Measurements from ENCODE around the gene HAPLN3.

DNA sequence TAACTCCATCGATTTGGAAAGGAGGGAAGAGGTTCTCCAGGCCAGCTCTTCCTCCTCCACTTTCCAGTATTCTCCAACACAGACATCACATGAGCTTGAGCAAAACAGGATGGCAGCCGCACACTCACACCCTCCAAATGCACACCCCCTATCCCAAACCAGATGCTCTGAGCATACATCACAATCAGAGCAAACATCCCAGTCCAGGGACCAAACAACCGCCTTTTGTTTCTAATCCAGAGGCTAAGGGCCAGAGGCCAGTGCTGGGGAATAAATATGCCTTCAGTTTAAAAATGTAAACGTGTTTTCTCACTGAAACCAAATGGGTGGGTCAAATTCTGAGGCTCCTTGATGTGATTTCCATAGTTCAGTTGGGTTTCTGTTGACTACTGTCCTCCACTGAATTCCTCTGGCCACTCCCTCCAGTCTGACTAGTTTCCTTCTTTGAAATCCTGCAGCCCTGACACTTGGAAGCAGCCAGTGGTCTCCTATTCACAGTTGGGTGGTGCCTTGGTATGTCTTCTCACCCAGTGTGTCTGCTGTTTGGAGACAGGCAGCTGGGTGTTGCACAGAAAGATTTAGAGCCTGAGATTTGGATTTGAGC is 37.0 kb upstream of the HAPLN3 start:
- TF ChIP-seq EP300 (IDR thresholded peaks at IDR 0.05) (no peak), POLR2AphosphoS2 (conservative IDR thresholded peaks at IDR 0.05; ENCODE audit: low read length) (no peak), MAFK (IDR thresholded peaks at IDR 0.05; ENCODE audit: partially characterized antibody) (no peak), BHLHE40 (IDR thresholded peaks at IDR 0.05; ENCODE audit: low read depth, low read length) (no peak), RNF2 (IDR thresholded peaks at IDR 0.05; ENCODE audit: borderline replicate concordance, low read depth) (no peak)
- TF ChIP-seq, protein P1, sequence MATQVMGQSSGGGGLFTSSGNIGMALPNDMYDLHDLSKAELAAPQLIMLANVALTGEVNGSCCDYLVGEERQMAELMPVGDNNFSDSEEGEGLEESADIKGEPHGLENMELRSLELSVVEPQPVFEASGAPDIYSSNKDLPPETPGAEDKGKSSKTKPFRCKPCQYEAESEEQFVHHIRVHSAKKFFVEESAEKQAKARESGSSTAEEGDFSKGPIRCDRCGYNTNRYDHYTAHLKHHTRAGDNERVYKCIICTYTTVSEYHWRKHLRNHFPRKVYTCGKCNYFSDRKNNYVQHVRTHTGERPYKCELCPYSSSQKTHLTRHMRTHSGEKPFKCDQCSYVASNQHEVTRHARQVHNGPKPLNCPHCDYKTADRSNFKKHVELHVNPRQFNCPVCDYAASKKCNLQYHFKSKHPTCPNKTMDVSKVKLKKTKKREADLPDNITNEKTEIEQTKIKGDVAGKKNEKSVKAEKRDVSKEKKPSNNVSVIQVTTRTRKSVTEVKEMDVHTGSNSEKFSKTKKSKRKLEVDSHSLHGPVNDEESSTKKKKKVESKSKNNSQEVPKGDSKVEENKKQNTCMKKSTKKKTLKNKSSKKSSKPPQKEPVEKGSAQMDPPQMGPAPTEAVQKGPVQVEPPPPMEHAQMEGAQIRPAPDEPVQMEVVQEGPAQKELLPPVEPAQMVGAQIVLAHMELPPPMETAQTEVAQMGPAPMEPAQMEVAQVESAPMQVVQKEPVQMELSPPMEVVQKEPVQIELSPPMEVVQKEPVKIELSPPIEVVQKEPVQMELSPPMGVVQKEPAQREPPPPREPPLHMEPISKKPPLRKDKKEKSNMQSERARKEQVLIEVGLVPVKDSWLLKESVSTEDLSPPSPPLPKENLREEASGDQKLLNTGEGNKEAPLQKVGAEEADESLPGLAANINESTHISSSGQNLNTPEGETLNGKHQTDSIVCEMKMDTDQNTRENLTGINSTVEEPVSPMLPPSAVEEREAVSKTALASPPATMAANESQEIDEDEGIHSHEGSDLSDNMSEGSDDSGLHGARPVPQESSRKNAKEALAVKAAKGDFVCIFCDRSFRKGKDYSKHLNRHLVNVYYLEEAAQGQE (IDR thresholded peaks at IDR 0.05), result no peak
- TF ChIP-seq, protein P2, sequence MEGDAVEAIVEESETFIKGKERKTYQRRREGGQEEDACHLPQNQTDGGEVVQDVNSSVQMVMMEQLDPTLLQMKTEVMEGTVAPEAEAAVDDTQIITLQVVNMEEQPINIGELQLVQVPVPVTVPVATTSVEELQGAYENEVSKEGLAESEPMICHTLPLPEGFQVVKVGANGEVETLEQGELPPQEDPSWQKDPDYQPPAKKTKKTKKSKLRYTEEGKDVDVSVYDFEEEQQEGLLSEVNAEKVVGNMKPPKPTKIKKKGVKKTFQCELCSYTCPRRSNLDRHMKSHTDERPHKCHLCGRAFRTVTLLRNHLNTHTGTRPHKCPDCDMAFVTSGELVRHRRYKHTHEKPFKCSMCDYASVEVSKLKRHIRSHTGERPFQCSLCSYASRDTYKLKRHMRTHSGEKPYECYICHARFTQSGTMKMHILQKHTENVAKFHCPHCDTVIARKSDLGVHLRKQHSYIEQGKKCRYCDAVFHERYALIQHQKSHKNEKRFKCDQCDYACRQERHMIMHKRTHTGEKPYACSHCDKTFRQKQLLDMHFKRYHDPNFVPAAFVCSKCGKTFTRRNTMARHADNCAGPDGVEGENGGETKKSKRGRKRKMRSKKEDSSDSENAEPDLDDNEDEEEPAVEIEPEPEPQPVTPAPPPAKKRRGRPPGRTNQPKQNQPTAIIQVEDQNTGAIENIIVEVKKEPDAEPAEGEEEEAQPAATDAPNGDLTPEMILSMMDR (IDR thresholded peaks at IDR 0.05), result no peak

All from A549 (cell line).